Gastroesophageal sphincter (tissue), 3 donors: ENCODE measurements around the gene CEP250.

ENCODE experiments used
- CTCF ChIP-seq, 4 experiments: fragments of 200-600 bp in 2 of 4; fragments of 450-650 bp in 2 of 4; sonication (generic) in 1 of 4; IDR thresholded peaks; one replicate each; pipeline ENCODE4 v1.5.1; 2017 to 2019; ENCODE audit warnings: antibody characterized with exemption in 4 of 4, mild to moderate bottlenecking in 2 of 4, moderate library complexity in 2 of 4
- EP300 ChIP-seq: sonication (generic); formaldehyde crosslinking; IDR thresholded peaks from one replicate; pipeline ENCODE4 v1.6.1; 2017; ENCODE audit warnings: antibody characterized with exemption, mild to moderate bottlenecking
- POLR2AphosphoS5 ChIP-seq: sonication (generic); formaldehyde crosslinking; IDR thresholded peaks from one replicate; pipeline ENCODE4 v1.6.1; 2017; ENCODE audit warnings: antibody characterized with exemption

GRCh38 chr20:35444226-35444625, 11.2 kb upstream of the CEP250 start:
- no peak for TF ChIP-seq CTCF (IDR thresholded peaks at IDR 0.05)
- TF ChIP-seq EP300: no peak
- TF ChIP-seq POLR2AphosphoS5: no peak
